Liver (tissue), 3 donors: ENCODE data around the gene TLR8.

ENCODE experiments used
- ATF3 ChIP-seq: IDR thresholded peaks from 2 replicates; pipeline ENCODE4 v1.6.1; 2016; ENCODE audit warnings: antibody characterized with exemption
- CTCF ChIP-seq: fragments of 150-350 bp; IDR thresholded peaks from 2 replicates; pipeline ENCODE4 v1.5.1; 2017; ENCODE audit warnings: improper control_type of control experiment, low read depth, low read length; ENCODE audit not compliant: missing input control
- EGR1 ChIP-seq, 2 donors: IDR thresholded peaks; 2 replicates each; pipeline ENCODE4 v1.6.1; 2016 to 2018; ENCODE audit warnings: antibody characterized with exemption in 2 of 2, low read depth in 2 of 2
- GABPA ChIP-seq, 2 donors: IDR thresholded peaks in 1 of 2; conservative IDR thresholded peaks in 1 of 2; 2 replicates each; pipeline ENCODE4 v1.6.1; 2016; ENCODE audit warnings: antibody characterized with exemption in 2 of 2, mild to moderate bottlenecking in 1 of 2, moderate library complexity in 1 of 2
- HNF4A ChIP-seq, 2 donors: conservative IDR thresholded peaks; 2 replicates each; pipeline ENCODE4 v1.6.1; 2016; ENCODE audit warnings: antibody characterized with exemption in 2 of 2, mild to moderate bottlenecking in 2 of 2
- JUND ChIP-seq, 2 donors: IDR thresholded peaks; 2 replicates each; pipeline ENCODE4 v1.6.1; 2016; ENCODE audit warnings: antibody characterized with exemption in 2 of 2
- RAD21 ChIP-seq, 2 donors: IDR thresholded peaks; 2 replicates each; pipeline ENCODE4 v1.6.1; 2016; ENCODE audit warnings: antibody characterized with exemption in 2 of 2, mild to moderate bottlenecking in 2 of 2
- REST ChIP-seq: IDR thresholded peaks from 2 replicates; pipeline ENCODE4 v1.6.1; 2016; ENCODE audit warnings: antibody characterized with exemption, mild to moderate bottlenecking
- RXRA ChIP-seq, 2 donors: IDR thresholded peaks; 2 replicates each; pipeline ENCODE4 v1.6.1; 2017 to 2018; ENCODE audit warnings: antibody characterized with exemption in 2 of 2, mild to moderate bottlenecking in 1 of 2
- SP1 ChIP-seq: IDR thresholded peaks from 2 replicates; pipeline ENCODE4 v1.6.1; 2018; ENCODE audit warnings: antibody characterized with exemption, mild to moderate bottlenecking
- TAF1 ChIP-seq: conservative IDR thresholded peaks from 2 replicates; pipeline ENCODE4 v1.6.1; 2016; ENCODE audit warnings: antibody characterized with exemption, mild to moderate bottlenecking
- ZBTB33 ChIP-seq: IDR thresholded peaks from 2 replicates; pipeline ENCODE4 v1.6.1; 2016; ENCODE audit warnings: antibody characterized with exemption
- TF ChIP-seq, protein P1 (sequence below): IDR thresholded peaks from 2 replicates; pipeline ENCODE4 v1.6.1; 2016; ENCODE audit warnings: antibody characterized with exemption
- donor health status: healthy.
- donor health status: healthy.

- TF ChIP-seq REST = no peak
- no peak for TF ChIP-seq CTCF
- no peak for TF ChIP-seq RAD21 (IDR thresholded peaks at IDR 0.05)
- TF ChIP-seq SP1 = peak; percentile 65
- TF ChIP-seq EGR1 (IDR thresholded peaks at IDR 0.05; ENCODE audit: low read depth in 2 of 2) = no peak
- TF ChIP-seq GABPA (IDR thresholded peaks at IDR 0.05 in 1 of 2, conservative IDR thresholded peaks at IDR 0.05 in 1 of 2) = peak; percentile 13 to 62
- TF ChIP-seq JUND (IDR thresholded peaks at IDR 0.05) = no peak
- TF ChIP-seq, protein P1, sequence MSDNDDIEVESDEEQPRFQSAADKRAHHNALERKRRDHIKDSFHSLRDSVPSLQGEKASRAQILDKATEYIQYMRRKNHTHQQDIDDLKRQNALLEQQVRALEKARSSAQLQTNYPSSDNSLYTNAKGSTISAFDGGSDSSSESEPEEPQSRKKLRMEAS = peak; percentile 62
- TF ChIP-seq TAF1 = no peak
- TF ChIP-seq ZBTB33 = no peak
- TF ChIP-seq RXRA (IDR thresholded peaks at IDR 0.05) = peak; percentile 72 to 74
- TF ChIP-seq ATF3 = no peak
- TF ChIP-seq HNF4A (conservative IDR thresholded peaks at IDR 0.05) = peak; percentile 37 to 39
These were observed 41.3 kb downstream of the TLR8 start for GRCh38 chrX:12947545-12948235.
